Measurements from ENCODE around the gene UBQLN3.

The UBQLN3 gene

DNA sequence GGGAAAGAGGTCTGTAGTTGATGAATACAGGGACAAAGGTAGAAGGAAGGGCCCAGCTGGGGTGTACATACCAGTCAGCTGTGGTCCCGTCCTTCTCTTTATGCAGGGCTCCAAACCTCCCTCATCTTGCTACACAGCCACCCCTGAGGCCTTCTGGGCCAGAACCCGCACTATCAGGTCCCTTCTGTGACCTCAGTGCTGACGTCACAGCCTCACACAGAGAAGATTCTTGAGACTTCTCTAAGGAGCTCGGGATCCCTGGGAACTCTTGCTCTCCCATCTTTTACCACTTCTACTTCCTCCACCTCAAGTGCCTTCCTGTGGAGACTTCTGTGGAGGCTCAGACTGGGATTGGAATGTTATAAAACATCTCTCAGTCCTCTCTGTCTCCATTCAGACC, at the start of gene UBQLN3:
UBQLN3 (minus strand) TSS at position 155 of the 400 bp plus-strand sequence. CDS start 399 bp downstream, outside the sequence.
- no peak for DNase-seq

DNA sequence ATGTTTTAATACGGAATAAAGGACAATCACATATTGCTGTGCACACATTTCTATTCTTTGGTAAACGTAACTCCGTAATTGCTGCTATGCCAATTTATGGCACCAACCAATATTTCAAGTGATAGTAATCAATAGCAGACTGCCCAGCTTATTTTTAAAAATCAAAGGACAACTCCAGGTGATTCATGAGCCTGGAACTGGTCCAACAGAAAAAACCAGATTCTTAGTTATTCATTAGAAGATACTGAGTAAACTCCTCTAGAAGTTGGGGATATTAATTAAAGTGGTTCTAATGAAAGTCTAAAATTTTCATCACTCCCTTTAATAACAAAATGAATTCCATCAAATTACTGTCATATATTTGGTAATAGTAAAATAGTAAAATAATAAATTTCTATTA, 48.0 kb upstream of the UBQLN3 start:
- no peak for DNase-seq

DNA sequence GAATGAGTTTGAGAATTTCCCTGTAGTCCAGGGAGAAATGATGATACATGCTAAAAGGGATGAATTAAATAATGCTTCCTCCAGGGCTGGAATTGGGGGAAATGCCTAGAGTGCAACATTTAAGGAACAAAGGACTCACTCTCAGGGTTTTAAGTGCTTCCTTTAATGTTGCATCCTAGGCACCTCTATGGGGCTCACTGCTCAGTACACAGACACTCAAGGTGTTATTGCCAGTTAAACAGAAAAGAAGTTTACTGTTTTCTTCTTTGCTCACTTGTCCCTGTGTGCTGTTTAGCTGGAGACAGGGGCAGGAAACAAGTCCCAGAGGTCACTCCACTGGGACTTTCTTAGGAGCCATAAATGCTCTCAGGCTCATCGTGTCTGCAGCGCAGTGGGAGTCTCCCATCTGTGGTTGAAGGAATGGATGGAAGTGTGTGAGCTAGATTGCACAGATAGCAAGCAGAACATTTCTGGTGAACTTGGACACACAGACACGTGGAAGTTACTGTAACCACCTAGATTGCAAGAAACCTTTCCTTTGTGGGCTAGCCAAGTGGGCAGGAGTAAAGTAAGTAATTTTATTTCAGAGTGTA, 46.9 kb upstream of the UBQLN3 start:
- DNase-seq: no peak

DNA sequence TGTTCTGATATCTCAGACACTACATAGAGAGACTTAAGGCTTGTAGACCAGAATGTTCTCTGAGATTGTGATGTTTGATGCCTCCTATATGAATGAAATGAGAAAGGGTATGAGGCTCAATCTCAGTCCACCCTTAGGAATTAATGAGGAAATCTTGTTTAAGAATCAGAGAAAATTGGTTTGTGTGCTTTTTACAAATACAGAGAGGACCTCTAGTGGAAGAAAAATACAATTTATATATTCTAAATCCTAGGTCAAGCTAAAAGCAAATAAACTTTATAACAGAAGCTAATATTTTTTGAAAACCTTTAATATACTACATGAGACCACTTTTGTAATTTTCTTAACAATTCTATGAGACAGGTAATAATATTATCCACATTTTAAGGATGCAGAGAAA, 43.6 kb upstream of the UBQLN3 start:
- no peak for DNase-seq

DNA sequence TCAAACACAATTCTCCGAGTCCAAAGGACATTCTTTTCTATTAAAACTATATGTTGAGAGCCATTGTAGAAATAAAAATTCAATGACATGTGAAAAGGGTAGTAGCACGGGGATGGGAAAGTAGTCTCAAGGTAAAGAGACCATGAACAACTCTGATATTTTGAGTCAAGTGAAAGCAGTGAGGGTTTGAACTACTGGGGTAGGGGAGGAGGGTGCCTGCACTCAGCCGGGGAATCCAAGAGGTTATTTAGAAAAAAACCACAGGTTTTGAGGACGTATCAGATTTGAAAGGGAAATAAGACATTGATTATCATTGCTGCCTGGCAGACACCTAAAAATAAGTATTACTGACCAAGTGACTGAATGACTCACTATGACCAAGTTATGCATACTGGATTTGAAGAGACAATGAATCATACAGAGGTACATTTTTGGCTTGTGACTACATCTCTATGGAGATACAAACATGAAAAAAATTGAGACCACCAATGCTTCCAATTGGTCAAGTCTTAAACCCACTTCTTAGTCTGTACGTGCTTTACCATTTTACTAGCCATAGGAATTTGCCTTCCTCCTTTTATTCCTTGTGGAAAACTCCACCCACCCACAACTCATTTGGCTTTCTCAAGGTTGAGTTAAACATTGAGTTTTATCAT, 40.8 kb upstream of the UBQLN3 start:
- no peak for DNase-seq

DNA sequence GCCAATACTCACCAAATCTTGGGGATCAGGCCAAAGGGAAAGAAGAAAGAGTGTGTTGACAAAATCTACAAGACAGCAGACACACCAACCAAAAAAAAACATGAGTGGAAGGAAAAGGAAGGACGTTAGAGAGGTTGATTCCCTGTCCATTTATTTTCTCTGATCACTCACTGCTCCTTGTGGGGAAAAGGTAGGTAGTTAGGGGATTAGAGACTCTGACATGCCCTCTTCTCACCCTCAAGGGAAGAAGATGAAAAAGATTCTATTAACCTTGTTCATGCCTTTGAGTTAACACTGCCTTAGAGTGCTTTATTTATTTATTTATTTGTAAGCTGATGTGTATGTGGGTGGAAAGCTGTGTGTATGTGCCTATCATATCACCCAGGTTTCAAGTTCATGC, 38.7 kb upstream of the UBQLN3 start, which contains the start of gene OR52H1:
OR52H1 (minus strand) TSS at position 101 of the 400 bp plus-strand sequence. CDS start 3,035 bp downstream, outside the sequence.
- DNase-seq: no peak

DNA sequence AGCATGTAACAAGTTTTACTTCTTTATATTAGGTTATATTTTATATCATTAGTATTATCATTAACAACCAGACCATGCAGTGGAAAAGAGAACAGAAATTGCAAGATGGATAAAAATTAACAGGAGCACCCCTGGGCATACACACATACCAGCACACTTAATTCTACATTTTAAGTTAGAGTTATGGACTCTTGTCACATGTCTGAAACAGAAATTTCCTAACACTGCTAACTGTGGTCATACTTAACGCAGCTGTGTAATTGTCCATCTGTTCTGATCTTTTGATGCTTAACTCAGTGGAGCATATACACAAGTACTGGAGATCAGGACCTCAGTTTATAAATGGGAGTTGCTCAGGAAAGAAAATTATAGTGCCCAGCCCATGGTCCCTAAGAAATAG, 38.2 kb upstream of the UBQLN3 start:
- DNase-seq: no peak

DNA sequence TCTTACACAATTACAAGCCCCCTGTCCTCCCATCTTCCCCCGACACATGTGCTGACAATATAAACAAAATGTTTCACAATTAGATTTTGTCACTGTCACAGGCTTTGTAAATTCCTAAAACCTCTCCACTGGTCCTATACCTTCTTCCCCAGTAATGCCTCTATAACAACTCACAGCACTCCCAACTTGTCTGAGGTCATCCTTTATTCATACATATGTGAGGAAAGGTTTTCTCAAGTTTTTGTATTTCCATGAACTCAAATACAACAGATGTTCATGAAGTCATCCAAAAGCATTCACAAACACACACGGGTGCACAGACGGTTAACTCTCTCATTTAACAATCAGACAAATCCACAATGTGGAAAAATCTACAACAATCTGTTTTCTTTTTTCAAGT, 36.7 kb upstream of the UBQLN3 start:
- DNase-seq: no peak

DNA sequence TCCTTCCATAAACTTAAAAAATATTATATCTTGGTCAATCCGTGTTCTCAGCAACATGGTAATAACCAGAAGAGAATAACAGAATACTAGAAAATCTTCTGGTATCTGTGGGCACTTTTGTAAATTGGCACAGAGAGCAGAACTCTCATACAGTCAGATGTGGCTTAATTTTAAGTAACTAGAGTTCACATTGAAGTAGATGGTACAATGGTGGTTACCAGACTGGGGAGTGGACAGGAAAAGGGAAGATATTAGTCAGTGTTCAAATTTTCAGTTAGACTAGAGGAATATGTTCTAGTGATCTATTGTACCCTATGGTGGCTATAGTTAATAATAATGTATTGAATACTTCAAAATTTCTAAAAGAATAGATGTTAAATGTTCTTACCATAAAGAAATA, 31.7 kb upstream of the UBQLN3 start:
- DNase-seq: no peak

DNA sequence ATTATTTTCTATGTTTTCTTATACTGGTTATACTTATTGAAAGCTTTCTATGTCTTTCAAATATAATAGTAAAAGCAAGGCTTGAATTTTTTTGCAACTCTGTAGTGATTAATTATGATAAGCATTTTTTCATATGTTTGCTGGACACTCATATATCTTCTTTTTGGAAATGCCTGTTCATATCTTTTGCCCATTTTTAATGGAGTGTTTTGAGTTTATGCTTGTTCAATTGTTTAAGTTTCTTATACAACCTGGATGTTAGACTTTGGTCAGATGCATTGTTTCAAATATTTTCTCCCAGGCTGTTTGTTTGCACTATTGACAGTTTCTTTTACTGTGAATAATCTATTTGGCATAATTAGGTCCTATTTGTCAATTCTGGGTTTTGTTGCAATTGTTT, 26.7 kb upstream of the UBQLN3 start:
- DNase-seq: no peak

DNA sequence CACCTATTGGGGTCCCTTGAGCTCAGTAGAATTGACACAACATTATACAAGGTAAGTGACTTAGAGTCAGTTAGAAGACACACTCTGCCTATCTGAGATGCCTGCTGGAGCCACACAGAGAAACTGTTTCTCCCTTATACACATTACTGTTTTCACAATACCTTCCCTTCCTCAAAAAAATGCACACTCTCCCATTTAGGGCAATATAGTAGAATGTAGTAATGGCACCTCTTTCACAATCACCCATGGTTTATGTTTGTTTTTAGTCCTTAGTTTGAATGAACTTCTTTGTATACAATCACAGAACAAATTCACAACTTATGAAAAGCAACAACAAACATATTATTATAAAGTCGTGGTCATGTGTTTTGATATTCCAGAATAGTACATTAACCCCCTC, 24.3 kb upstream of the UBQLN3 start:
- no peak for DNase-seq

DNA sequence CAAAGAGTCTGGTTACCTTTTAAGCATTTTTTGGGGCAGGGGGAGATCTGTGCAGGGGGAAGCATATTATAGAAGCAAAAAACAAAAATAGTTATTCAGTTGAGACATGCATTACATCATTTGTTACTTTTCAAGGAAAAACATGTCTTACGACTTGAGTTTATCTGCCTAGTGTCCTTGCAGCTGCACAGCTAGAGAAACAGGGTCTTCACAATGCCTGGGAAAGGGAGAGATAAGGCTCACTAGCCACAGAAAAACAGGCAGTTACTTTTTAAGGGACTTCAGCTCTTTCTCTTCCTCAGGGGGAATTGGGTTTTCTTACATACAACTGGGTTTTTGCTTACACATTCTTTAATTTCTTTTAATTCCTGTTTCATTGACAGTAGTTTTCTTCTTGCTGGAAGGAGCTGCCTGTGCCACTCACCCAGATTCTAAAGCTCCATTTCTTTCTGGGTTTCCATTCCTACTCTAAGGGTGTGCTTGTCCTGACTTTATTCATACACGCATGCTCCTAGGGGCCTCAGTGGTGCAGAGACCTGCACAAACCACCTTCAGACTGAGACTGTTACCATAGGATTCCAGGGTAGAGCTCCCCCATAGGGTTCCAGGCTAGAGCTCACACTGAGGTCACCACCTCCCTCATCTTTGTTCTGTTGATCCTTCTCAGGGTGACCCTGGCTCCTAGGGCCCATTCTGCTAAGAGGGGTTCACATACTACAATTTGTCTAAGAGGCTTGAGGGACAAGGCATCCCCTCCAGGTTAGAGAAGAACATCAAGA, 21.5 kb upstream of the UBQLN3 start:
- DNase-seq: no peak

DNA sequence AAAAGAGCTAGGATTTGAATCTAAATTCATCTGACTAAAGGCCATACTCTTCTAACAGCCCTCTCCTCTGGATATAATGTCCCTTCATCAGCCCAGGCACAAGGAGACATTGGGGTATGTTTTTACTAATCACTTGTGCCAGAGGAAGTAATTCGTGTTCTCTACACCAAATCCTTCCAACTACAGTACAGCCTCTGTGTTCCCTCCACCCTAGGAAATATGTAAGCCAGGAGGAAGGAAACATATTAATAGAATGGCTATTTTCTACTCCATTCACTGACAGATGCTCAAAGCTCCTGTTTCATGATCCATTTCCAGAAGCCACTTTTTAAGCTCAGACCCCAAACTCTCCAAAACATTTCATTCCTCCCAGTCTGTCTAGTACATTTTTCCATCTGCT, 18.7 kb upstream of the UBQLN3 start:
- no peak for DNase-seq

DNA sequence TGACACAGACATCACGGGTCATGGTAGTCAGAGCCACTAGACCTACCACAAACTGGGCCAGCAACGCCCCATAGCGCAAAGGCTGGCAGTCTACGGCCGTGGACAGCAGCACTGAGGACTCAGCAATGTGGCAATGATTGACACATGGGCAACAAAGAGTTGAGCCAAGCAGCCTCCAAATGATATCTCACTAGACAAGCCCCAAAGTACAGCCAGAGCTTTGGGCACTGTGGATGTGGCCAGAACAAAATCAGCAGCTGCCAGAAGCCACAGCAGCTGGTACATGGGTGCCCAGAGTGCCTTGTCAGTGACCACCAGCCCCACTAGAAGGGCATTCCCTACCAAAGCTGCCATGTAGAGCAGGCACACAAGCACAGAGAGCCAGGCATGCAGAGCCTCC, 18.0 kb upstream of the UBQLN3 start:
- no peak for DNase-seq

DNA sequence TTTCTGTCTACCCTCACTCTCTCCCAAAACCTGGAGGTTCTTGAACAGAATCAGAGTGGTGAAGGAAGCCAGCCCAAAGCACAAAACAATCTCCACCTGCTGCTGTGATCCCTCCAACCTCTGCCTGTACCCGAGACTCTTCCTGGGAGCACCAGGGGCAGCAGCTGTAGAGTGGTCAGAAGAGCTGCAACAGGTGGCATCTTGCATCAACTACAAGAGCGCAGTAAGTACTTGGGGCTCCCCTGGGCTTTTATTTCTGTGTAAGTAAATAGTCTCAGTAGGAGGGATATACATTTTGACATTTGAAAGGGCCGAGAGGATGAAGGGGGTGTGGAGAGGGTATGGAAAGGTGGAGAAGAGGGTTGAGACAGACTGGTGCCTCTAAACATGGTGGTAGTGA, 15.0 kb upstream of the UBQLN3 start:
- no peak for DNase-seq

DNA sequence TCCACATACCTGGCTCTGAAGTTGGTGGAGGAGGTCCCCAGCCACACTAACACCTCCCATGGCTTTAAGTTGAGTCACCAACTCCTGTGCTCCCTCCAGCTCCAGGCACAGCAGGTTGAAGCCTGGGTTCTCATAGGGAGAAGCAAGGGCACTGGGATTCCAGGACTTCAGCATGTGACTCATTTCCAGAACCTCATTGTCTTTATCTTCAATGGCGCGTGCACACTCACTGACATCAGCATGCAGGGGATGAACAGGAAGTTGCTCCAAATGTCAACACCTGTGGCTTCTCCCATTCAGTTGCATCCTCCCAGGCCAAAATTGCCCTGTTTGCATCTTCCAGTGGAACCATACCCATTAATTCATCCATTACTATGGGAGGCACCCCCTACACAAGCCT, 12.6 kb upstream of the UBQLN3 start:
- DNase-seq: no peak

DNA sequence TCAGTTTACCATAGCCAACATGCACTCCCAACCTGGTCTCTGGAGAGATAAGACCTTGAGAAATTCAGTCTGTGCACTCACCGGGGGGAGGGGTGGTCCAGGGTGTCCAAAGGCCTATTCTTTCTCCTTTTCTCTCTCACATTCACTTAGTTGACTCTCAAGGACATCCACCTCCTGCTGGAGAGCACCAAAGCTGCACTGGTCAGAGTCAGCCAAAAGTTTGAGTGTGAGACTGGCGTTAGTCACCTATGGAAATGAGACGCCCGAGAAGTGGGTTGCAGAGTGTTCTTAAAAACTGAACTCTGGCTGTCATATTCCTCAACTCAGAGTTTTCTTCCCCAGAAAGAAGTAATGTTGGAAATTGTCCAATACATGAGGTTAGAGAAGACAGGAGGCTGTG, 11.8 kb upstream of the UBQLN3 start:
- no peak for DNase-seq

DNA sequence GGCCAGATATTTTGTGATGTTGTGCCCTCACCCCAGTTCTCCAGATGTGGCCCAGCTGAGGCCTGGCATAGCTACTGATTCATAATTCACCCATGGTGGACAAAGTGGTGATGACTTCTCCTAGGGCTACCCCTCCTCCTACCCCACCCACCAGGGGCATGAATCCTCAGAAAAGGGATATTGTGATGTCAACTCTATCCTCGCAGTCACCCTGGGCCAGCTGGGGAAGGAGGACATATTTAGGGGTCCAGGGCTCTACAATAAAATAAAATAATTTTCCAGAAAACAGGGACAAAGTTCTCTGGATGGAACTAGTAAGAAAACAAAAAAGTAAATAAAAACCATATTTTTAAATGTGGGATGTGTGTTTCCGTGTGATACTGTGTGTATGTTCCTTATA, 6.8 kb upstream of the UBQLN3 start, which contains the start of gene UBQLNL:
UBQLNL (minus strand) TSS at position 101 of the 400 bp plus-strand sequence. CDS start 258 bp downstream, outside the sequence.
- no peak for DNase-seq

DNA sequence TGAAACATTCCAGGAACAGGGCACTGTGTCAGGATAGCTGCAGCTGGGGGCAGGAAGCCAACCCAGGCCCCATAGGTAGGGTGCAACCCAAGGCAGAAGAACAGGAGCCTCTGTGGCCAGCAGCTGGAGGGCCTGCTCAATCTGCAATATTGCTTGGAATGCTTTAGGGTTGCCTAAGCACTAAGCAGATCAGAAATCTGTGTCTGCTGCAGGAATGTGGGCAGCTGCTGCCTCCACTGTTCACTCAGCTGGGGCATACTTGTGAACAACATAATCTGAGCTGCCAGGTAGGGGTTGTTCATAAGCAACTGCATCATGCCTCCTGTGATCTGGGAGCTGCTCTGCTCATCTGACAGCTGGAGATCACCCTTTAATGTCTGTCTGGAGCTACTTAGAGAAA, 5.1 kb upstream of the UBQLN3 start:
- DNase-seq: no peak

DNA sequence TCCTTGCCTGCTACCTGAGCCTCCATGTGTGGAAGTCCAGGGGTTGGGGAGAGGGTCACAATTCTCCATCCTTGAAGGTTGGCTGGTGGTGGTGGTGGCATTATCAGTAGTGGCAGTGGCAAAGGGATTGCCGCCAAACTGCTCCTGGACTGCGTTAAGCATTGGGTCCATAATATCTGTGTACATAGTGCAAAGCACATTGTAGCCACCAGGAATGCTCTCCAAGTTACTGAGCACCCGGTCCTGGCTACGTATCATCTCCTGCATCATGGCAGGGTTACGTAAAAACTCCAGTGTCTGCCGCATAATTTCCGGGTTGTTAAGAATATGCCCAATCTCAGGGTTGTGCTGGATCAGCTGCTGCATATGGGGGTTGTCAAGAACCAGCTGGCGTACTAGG, 1.2 kb downstream of the UBQLN3 start:
- no peak for DNase-seq

DNA sequence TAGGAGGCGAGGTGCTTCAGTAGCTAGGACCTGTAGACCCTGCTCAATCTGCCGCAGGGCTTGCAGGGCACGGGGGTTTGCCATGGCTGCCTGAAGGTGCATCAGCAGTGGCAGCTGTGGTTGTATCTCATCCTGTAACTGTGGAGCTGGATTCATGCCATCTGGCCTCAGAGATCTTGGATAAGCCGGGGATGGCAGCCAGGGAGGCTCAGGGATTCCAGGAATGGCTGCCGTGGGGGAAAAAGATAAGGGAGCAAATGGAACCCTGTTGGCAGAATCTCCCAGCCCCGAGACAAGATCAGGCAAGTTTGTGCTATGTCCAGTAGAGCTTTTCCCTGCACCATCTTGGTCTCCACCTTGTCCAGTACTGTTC, 1.8 kb downstream of the UBQLN3 start:
- no peak for DNase-seq

DNA sequence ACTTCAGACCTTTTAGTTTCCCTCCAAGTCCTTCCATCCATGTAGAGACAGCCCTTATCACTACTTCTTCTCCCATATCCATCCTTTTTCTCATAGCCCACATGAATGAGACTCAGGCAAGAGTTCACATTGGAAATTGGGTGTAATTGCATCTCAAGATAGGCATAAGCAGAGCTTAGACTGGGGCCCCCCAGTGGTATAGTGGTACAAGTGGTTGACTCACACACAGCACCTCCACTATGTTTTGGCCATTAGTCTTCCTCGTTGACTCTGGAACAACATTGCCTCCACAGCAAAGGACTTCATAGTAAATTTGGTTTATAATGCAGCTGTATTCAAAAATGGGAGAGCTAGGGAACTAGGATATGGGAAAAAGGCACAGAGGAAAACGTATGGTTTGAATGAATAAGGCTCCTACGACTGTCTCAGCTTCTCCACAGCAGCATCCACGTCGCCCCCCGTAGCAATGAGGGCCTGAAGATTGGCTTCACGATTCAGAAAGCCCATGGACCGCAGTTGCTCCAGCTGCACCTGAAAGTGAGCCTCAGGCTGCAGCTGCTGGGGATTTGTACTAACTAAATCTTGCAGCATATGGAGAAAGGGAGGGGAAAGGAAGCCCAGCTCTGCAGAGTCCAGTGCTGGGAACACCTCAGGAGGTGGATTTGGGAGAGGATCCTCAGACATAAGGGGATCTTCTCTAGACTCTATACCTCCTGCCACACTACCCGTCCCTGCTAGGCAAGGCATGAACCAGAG, 2.4 kb downstream of the UBQLN3 start:
- DNase-seq: no peak

DNA sequence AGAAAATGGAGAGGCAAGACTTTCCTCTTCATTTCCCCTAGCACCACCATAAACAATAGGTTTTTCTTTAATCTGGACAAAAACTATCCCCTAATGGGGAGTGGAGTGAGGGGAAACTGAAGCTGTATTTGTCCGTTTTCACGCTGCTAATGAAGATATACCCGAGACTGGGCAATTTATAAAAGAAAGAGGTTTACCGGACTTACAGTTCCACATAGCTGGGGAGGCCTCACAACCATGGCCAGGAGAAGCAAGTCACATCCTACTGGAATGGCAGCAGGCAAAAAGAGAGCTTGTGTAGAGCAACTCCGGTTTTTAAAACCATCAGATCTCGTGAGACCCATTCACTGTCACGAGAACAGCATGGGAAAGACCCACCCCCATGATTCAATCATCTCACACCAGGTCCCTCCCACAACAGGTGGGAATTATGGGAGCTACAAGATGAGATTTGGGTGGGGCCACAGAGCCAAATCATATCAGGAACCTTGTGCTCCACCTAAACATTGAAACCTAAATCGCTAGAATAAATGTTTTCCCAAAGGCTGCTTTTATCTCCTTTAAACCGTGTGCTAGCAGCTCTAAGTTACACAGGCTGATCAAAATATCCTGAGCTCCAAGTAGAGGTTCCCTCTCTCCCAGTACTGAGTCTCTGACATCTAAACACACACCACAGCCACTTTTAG, 4.3 kb downstream of the UBQLN3 start:
- no peak for DNase-seq
